ENCODE data around the gene IZUMO1.

IZUMO1 gene

GRCh38 chr19:48755084-48755641 lies 8.5 kb upstream of the IZUMO1 start, which contains the start of gene FGF21:
Gene FGF21, plus strand, starts transcription at chr19:48755524. Its CDS starts 713 bp downstream, at chr19:48756237.
- H2BK15ac ChIP-seq (ENCODE audit: low read length): peak within 1 kb of the TSS; percentile 89
- H3K23ac ChIP-seq (ENCODE audit: low read depth, low read length, poor library complexity): no peak within 1 kb of the TSS
- peaks cover 0 to 58% (median 18%) of the 10 kb centered on the region in 3 experiments for H3K27me3 ChIP-seq (ENCODE audit: control insufficient read depth in 3 of 3, insufficient read depth in 3 of 3, low read depth in 1 of 3, low read length in 3 of 3)

GRCh38 chr19:48752496-48753365 lies 6.0 kb upstream of the IZUMO1 start, which contains the start of gene FUT1:
Gene FUT1, minus strand, starts transcription at chr19:48752641. Its CDS starts 1,360 bp downstream, at chr19:48751281.
- WGBS, 2 donors (ENCODE audit: extremely low coverage in 2 of 2, insufficient read length in 2 of 2, insufficient replicate concordance in 1 of 2): no CpG with 5 or more reads among the region's 73 CpGs
- Histone ChIP-seq H4K91ac (ENCODE audit: low read depth, low read length, poor library complexity) (no peak within 1 kb of the TSS), H3K27ac (replicated peaks; ENCODE audit: low read length) (no peak within 1 kb of the TSS), H2BK15ac (ENCODE audit: low read length) (peak within 1 kb of the TSS; percentile 71), H3K4ac (ENCODE audit: low read length) (no peak within 1 kb of the TSS), H2BK12ac (ENCODE audit: low read length) (peak within 1 kb of the TSS; percentile 82), H2BK5ac (ENCODE audit: low read length) (no peak within 1 kb of the TSS), H3K4me2 (ENCODE audit: insufficient read depth, low read length, poor library complexity, severe bottlenecking) (peak within 1 kb of the TSS; percentile 96), H3K27me3 (ENCODE audit: control insufficient read depth in 3 of 3, insufficient read depth in 3 of 3, low read depth in 1 of 3, low read length in 3 of 3) (peaks cover 0 to 76% (median 18%) of the 10 kb centered on the region in 3 experiments), H3K36me3 (replicated peaks in 1 of 2; ENCODE audit: control insufficient read depth in 2 of 2, insufficient read depth in 2 of 2, low read length in 2 of 2) (no peaks in the 10 kb centered on the region), H3K9me3 (replicated peaks in 1 of 2; ENCODE audit: control insufficient read depth in 2 of 2, insufficient read depth in 1 of 2, low read depth in 1 of 2, low read length in 2 of 2) (peaks cover 0 to 9% of the 10 kb centered on the region in 2 donors), H3K4me3 (ENCODE audit: low read length in 2 of 2) (peak within 1 kb of the TSS; percentile 15 to 90), H3K23ac (ENCODE audit: low read depth, low read length, poor library complexity) (peak within 1 kb of the TSS; percentile 90), H3K18ac (ENCODE audit: low read length) (peak within 1 kb of the TSS; percentile 58), H3K9ac (ENCODE audit: low read depth, low read length, poor library complexity) (peak within 1 kb of the TSS; percentile 91), H4K8ac (ENCODE audit: low read depth, low read length) (no peak within 1 kb of the TSS), H2BK120ac (ENCODE audit: low read depth, low read length) (no peak within 1 kb of the TSS), H2AFZ (ENCODE audit: low read length) (peak within 1 kb of the TSS; percentile 82), H3K14ac (ENCODE audit: low read length) (peak within 1 kb of the TSS; percentile 90), H2AK5ac (ENCODE audit: low read depth, low read length) (peak within 1 kb of the TSS; percentile 74), H3K79me1 (ENCODE audit: low read depth, low read length) (peaks cover 2% of the 10 kb centered on the region), H3K4me1 (ENCODE audit: control insufficient read depth in 2 of 2, insufficient read depth in 1 of 2, low read depth in 1 of 2, low read length in 2 of 2) (peaks cover 6 to 8% of the 10 kb centered on the region in 2 donors)
- DNase-seq (ENCODE audit: low spot score): no peak

More at GRCh38 chr19:48755084-48755641, 8.5 kb upstream of the IZUMO1 start, which contains the start of gene FGF21:
- Histone ChIP-seq H3K79me1 (ENCODE audit: low read depth, low read length) (peaks cover 2% of the 10 kb centered on the region), H3K14ac (ENCODE audit: low read length) (peak within 1 kb of the TSS; percentile 89), H2AK5ac (ENCODE audit: low read depth, low read length) (peak within 1 kb of the TSS; percentile 82), H2BK120ac (ENCODE audit: low read depth, low read length) (no peak within 1 kb of the TSS), H4K8ac (ENCODE audit: low read depth, low read length) (peak within 1 kb of the TSS; percentile 3), H3K36me3 (replicated peaks in 1 of 2; ENCODE audit: control insufficient read depth in 2 of 2, insufficient read depth in 2 of 2, low read length in 2 of 2) (no peaks in the 10 kb centered on the region), H2AFZ (ENCODE audit: low read length) (no peak within 1 kb of the TSS), H2BK12ac (ENCODE audit: low read length) (peak within 1 kb of the TSS; percentile 22), H4K91ac (ENCODE audit: low read depth, low read length, poor library complexity) (peak within 1 kb of the TSS; percentile 53), H3K4me1 (ENCODE audit: control insufficient read depth in 2 of 2, insufficient read depth in 1 of 2, low read depth in 1 of 2, low read length in 2 of 2) (peaks cover 6 to 8% of the 10 kb centered on the region in 2 donors), H3K9me3 (replicated peaks in 1 of 2; ENCODE audit: control insufficient read depth in 2 of 2, insufficient read depth in 1 of 2, low read depth in 1 of 2, low read length in 2 of 2) (peaks cover 0 to 8% of the 10 kb centered on the region in 2 donors), H3K27ac (replicated peaks; ENCODE audit: low read length) (no peak within 1 kb of the TSS), H3K4me3 (ENCODE audit: low read length in 2 of 2) (no peak within 1 kb of the TSS), H3K9ac (ENCODE audit: low read depth, low read length, poor library complexity) (no peak within 1 kb of the TSS), H2BK5ac (ENCODE audit: low read length) (no peak within 1 kb of the TSS), H3K18ac (ENCODE audit: low read length) (peak within 1 kb of the TSS; percentile 38), H3K4me2 (ENCODE audit: insufficient read depth, low read length, poor library complexity, severe bottlenecking) (peak within 1 kb of the TSS; percentile 11), H3K4ac (ENCODE audit: low read length) (no peak within 1 kb of the TSS)
- WGBS, 2 donors (ENCODE audit: extremely low coverage in 2 of 2, insufficient read length in 2 of 2, insufficient replicate concordance in 1 of 2): no CpG with 5 or more reads among the region's 4 CpGs
- DNase-seq (ENCODE audit: low spot score): no peak

- no peak overlapping the region for H2BK5ac ChIP-seq (ENCODE audit: low read length)
- no peaks in the 10 kb centered on the region for H3K36me3 ChIP-seq (replicated peaks in 1 of 2; ENCODE audit: control insufficient read depth in 2 of 2, insufficient read depth in 2 of 2, low read length in 2 of 2)
- H3K4me1 ChIP-seq (ENCODE audit: control insufficient read depth in 2 of 2, insufficient read depth in 1 of 2, low read depth in 1 of 2, low read length in 2 of 2): peaks cover 6 to 8% of the 10 kb centered on the region in 2 donors
- DNase-seq (ENCODE audit: low spot score): no peak
- peak overlapping the region in 1 of 2 donors; percentile 90 for H3K4me3 ChIP-seq (ENCODE audit: low read length in 2 of 2)
- H3K27me3 ChIP-seq (ENCODE audit: control insufficient read depth in 3 of 3, insufficient read depth in 3 of 3, low read depth in 1 of 3, low read length in 3 of 3): peaks cover 0 to 76% (median 18%) of the 10 kb centered on the region in 3 experiments
- peak overlapping the region; percentile 96 for H3K4me2 ChIP-seq (ENCODE audit: insufficient read depth, low read length, poor library complexity, severe bottlenecking)
- H2AK5ac ChIP-seq (ENCODE audit: low read depth, low read length): no peak overlapping the region
- no peak overlapping the region for H3K4ac ChIP-seq (ENCODE audit: low read length)
- H3K79me1 ChIP-seq (ENCODE audit: low read depth, low read length): peaks cover 2% of the 10 kb centered on the region
- H4K8ac ChIP-seq (ENCODE audit: low read depth, low read length): no peak overlapping the region
- H4K91ac ChIP-seq (ENCODE audit: low read depth, low read length, poor library complexity): no peak overlapping the region
- peak overlapping the region; percentile 91 for H3K9ac ChIP-seq (ENCODE audit: low read depth, low read length, poor library complexity)
- no peak overlapping the region for H2BK12ac ChIP-seq (ENCODE audit: low read length)
- H3K18ac ChIP-seq (ENCODE audit: low read length): peak overlapping the region; percentile 58
- H3K14ac ChIP-seq (ENCODE audit: low read length): no peak overlapping the region
- no peak overlapping the region for H3K27ac ChIP-seq (replicated peaks; ENCODE audit: low read length)
- H2BK120ac ChIP-seq (ENCODE audit: low read depth, low read length): no peak overlapping the region
- peak overlapping the region; percentile 82 for H2AFZ ChIP-seq (ENCODE audit: low read length)
- peaks cover 0 to 9% of the 10 kb centered on the region in 2 donors for H3K9me3 ChIP-seq (replicated peaks in 1 of 2; ENCODE audit: control insufficient read depth in 2 of 2, insufficient read depth in 1 of 2, low read depth in 1 of 2, low read length in 2 of 2)
- no peak overlapping the region for H2BK15ac ChIP-seq (ENCODE audit: low read length)
- H3K23ac ChIP-seq (ENCODE audit: low read depth, low read length, poor library complexity): no peak overlapping the region
- WGBS, 2 donors (ENCODE audit: extremely low coverage in 2 of 2, insufficient read length in 2 of 2, insufficient replicate concordance in 1 of 2): no CpG with 5 or more reads among the region's 20 CpGs
Measured at GRCh38 chr19:48751845-48752495, 5.3 kb upstream of the IZUMO1 start.
